IPS-18a (cell line): Measurements from ENCODE around the gene PGGT1B.
A peak's percentile ranks its signal among the peaks of the same experiment; 100 is the strongest.

ENCODE experiments used
- H3K27ac ChIP-seq: one replicate; pipeline ENCODE4 v1.5.1; 2013; ENCODE audit warnings: low read length
- H3K27me3 ChIP-seq: one replicate; pipeline ENCODE4 v1.6.1; 2013; ENCODE audit warnings: mild to moderate bottlenecking, low read length; ENCODE audit not compliant: control insufficient read depth, insufficient read depth
- H3K36me3 ChIP-seq: one replicate; pipeline ENCODE4 v1.6.1; 2013; ENCODE audit warnings: low read depth, low read length; ENCODE audit not compliant: control insufficient read depth
- H3K4me1 ChIP-seq: one replicate; pipeline ENCODE4 v1.6.1; 2013; ENCODE audit warnings: low read depth, low read length; ENCODE audit not compliant: control insufficient read depth
- H3K4me3 ChIP-seq: one replicate; pipeline ENCODE4 v1.5.1; 2013; ENCODE audit warnings: low read length
- H3K9ac ChIP-seq: one replicate; pipeline ENCODE4 v1.6.1; 2013; ENCODE audit warnings: mild to moderate bottlenecking, low read length, moderate library complexity
- H3K9me3 ChIP-seq: one replicate; pipeline ENCODE4 v1.6.1; 2013; ENCODE audit warnings: low read depth, low read length; ENCODE audit not compliant: control insufficient read depth

Gene PGGT1B

GRCh38 chr5:115284021-115284420 is 21.3 kb upstream of the PGGT1B start:
- no peaks in the 10 kb centered on the region for H3K4me1 ChIP-seq
- no peak overlapping the region for H3K9ac ChIP-seq
- H3K27me3 ChIP-seq = no peaks in the 10 kb centered on the region
- no peaks in the 10 kb centered on the region for H3K9me3 ChIP-seq
- no peak overlapping the region for H3K4me3 ChIP-seq
- H3K36me3 ChIP-seq = no peaks in the 10 kb centered on the region
- no peak overlapping the region for H3K27ac ChIP-seq

DNA sequence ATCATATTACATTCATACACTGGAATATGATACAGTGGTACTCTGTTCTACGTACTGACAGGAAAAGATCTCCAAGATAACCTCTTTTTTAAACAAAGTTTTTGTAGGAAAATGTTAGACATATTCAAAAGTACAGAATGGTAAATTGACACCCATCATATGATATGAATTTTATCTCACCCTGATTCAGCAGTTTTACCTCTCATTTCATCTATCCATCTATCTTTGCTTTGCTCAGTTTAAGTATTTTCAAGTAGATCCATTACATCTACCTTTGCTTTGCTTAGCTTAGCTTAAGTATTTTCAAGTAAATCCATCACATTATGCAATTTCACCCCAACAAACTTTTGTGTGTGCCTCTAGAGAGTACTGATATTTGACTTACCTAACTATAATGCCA is 19.5 kb upstream of the PGGT1B start:
- Histone ChIP-seq H3K27me3 (no peaks in the 10 kb centered on the region), H3K4me1 (no peaks in the 10 kb centered on the region), H3K9me3 (no peaks in the 10 kb centered on the region), H3K36me3 (no peaks in the 10 kb centered on the region), H3K27ac (no peak overlapping the region), H3K9ac (no peak overlapping the region), H3K4me3 (no peak overlapping the region)

GRCh38 chr5:115274584-115274983 is 11.9 kb upstream of the PGGT1B start:
- Histone ChIP-seq H3K36me3 (peaks cover 41% of the 10 kb centered on the region), H3K4me1 (no peaks in the 10 kb centered on the region), H3K27ac (no peak overlapping the region), H3K27me3 (no peaks in the 10 kb centered on the region), H3K9me3 (no peaks in the 10 kb centered on the region), H3K4me3 (no peak overlapping the region), H3K9ac (no peak overlapping the region)

GRCh38 chr5:115272297-115272958 is 9.8 kb upstream of the PGGT1B start:
- Histone ChIP-seq H3K27me3 (no peaks in the 10 kb centered on the region), H3K27ac (no peak overlapping the region), H3K9ac (no peak overlapping the region), H3K9me3 (no peaks in the 10 kb centered on the region), H3K36me3 (peaks cover 48% of the 10 kb centered on the region), H3K4me1 (no peaks in the 10 kb centered on the region), H3K4me3 (no peak overlapping the region)

DNA sequence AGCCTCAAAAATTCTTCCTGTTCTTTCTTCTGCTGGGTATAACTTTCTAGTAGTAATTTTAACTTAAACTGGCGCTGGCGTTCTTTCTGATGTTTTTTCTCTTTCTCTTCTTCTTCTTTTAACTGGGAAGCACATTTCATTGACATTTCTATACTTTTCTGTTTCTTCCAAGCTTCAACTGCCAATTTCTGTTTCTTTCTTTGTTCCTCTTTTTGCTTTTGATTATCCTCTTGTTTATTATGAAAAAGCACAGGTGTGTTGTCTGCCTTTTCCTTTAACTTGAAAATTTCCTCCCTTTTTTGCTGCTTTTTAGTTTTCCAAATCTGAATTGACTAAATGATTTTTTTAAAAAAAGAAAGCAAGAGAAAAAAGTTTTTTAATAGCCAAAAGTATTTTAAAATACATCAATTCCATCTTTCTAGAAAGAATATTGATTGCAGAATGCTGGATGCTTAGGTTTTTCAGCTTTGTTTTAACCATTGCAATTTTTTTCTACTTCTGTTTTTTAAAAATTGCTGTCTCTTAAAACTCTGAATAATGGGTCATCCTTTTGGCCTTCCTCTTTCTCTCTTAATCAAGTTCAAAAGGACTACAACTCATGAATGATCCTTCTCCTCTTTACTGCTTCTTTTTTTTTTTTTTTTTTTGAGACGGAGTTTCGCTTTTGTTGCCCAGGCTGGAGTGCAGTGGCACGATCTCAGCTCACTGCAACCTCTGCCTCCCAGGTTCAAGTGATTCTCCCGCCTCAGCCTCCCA is 8.8 kb upstream of the PGGT1B start:
- no peak overlapping the region for H3K27ac ChIP-seq
- H3K4me3 ChIP-seq = no peak overlapping the region
- H3K9ac ChIP-seq = no peak overlapping the region
- H3K4me1 ChIP-seq = no peaks in the 10 kb centered on the region
- no peaks in the 10 kb centered on the region for H3K27me3 ChIP-seq
- no peaks in the 10 kb centered on the region for H3K9me3 ChIP-seq
- H3K36me3 ChIP-seq = peaks cover 52% of the 10 kb centered on the region

GRCh38 chr5:115267617-115268016 is 4.9 kb upstream of the PGGT1B start:
- no peak overlapping the region for H3K9ac ChIP-seq
- H3K4me1 ChIP-seq = peaks cover 7% of the 10 kb centered on the region
- H3K36me3 ChIP-seq = peaks cover 28% of the 10 kb centered on the region
- no peak overlapping the region for H3K4me3 ChIP-seq
- H3K27ac ChIP-seq = no peak overlapping the region
- H3K27me3 ChIP-seq = no peaks in the 10 kb centered on the region
- no peaks in the 10 kb centered on the region for H3K9me3 ChIP-seq

DNA sequence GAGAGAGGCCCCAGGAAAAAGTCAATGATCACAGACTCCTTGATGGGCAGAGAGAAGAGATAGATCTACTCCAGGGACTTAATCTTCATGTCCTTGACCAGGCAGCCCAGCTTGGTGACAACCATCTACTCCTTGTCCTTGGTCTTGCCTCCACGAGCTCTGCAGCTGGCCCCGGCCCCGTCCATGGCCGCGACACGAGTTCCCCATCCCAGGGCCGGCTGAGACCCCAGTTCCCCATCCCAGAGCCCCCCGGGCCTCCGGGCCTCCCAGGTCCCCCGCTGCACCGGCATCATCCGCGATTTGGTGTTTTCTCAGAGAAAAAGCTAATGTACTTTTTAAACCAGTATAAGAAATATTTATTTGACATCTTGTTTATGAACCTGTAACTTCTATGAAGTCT is 2.5 kb upstream of the PGGT1B start:
- Histone ChIP-seq H3K27me3 (no peaks in the 10 kb centered on the region), H3K27ac (no peak overlapping the region), H3K9me3 (no peaks in the 10 kb centered on the region)

DNA sequence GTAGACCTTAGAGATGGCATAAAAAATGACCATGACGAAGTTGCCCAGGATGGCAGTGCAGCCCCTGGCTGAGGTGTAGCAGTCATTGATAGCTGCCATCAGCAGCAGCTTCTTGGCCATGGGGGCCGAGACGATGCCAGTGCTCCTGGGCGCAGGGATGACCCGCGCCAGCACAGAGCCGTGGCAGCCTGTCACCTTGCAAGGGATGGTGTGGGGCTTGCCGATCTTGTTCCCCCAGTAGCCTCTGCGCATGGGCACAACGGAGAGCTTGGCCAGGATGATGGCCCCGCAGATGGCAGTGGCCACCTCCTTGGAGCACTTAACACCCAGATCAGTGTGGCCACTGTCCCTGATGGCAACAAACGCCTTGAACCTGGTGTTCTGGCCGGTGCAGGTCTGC is 2.1 kb upstream of the PGGT1B start:
- Histone ChIP-seq H3K27me3 (no peaks in the 10 kb centered on the region), H3K27ac (no peak overlapping the region), H3K36me3 (peaks cover 11% of the 10 kb centered on the region), H3K4me3 (no peak overlapping the region), H3K4me1 (peaks cover 13% of the 10 kb centered on the region), H3K9ac (no peak overlapping the region), H3K9me3 (no peaks in the 10 kb centered on the region)

More for the DNA sequence above, 2.5 kb upstream of the PGGT1B start:
- Histone ChIP-seq H3K36me3 (peaks cover 12% of the 10 kb centered on the region), H3K4me1 (peaks cover 13% of the 10 kb centered on the region), H3K4me3 (no peak overlapping the region), H3K9ac (no peak overlapping the region)

DNA sequence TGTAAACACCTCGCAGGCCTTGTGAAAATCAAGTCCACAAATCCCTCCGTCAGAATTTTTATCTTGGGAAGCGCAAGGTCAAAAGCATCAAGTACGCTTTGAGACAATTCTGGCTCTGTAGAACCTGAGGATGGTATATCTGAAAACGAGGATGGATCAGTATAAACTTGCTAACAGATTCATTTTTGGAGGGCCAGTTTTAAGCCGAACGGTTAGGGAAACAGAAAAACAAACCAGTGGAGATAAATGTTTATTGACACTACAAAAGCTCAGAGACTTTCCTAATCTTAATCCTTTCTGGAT is 352 bp upstream of the PGGT1B start:
- Histone ChIP-seq H3K4me3 (peak overlapping the region; percentile 78), H3K9me3 (no peaks in the 10 kb centered on the region), H3K27me3 (no peaks in the 10 kb centered on the region), H3K9ac (peak overlapping the region; percentile 76), H3K27ac (peak overlapping the region; percentile 48), H3K4me1 (peaks cover 13% of the 10 kb centered on the region), H3K36me3 (peaks cover 8% of the 10 kb centered on the region)

DNA sequence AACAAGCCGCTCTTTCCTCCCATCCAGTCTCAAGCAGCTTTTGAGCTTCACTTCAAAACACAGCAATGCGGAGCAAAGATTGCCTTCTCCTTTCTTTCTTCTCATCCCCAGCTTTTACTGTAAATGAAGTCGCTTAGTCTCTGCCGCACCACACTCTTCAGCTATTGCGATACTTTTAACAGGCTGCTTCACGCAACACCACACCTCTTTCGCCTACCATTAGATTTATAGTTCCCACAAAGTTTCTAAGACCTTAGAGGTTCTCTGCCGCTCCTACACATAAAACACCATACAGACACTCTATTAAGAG is 711 bp downstream of the PGGT1B start:
- Histone ChIP-seq H3K27me3 (no peaks in the 10 kb centered on the region), H3K36me3 (peaks cover 2% of the 10 kb centered on the region), H3K27ac (no peak overlapping the region), H3K4me3 (peak overlapping the region; percentile 78), H3K9me3 (no peaks in the 10 kb centered on the region), H3K9ac (peak overlapping the region; percentile 76), H3K4me1 (peaks cover 13% of the 10 kb centered on the region)

- Histone ChIP-seq H3K27me3 (no peaks in the 10 kb centered on the region), H3K27ac (no peak overlapping the region), H3K4me3 (no peak overlapping the region), H3K9me3 (no peaks in the 10 kb centered on the region), H3K9ac (no peak overlapping the region), H3K36me3 (no peaks in the 10 kb centered on the region), H3K4me1 (peaks cover 13% of the 10 kb centered on the region)
Observed at GRCh38 chr5:115260248-115260647, 2.4 kb downstream of the PGGT1B start.

DNA sequence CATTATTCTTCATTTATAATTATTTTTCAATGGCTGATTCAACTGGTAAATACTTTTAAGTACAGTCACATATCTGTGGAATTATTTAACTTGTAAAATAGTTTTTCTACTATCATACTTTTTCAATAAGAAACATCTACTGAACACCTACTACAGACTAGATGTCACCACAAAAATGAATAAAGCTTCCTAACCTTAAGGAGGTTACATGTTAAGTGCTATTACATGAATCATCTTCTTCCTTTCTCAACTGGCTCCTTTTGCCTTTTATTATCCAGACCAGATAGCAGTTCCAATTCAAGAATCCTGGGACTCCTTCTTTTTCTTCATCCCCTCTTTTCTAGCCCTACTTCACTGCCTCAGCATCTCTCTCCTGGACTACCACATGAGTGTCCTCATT is 4.7 kb downstream of the PGGT1B start:
- H3K27me3 ChIP-seq = no peaks in the 10 kb centered on the region
- H3K9me3 ChIP-seq = no peaks in the 10 kb centered on the region
- H3K4me1 ChIP-seq = peaks cover 6% of the 10 kb centered on the region
- no peak overlapping the region for H3K9ac ChIP-seq
- H3K36me3 ChIP-seq = no peaks in the 10 kb centered on the region
- H3K4me3 ChIP-seq = no peak overlapping the region
- no peak overlapping the region for H3K27ac ChIP-seq
